NCI-H460 (cell line): Measurements from ENCODE around the gene FAM153A. TPM values are rescaled to one million over a fixed set of nuclear protein-coding genes. Genes with fewer than 3 reads are reported as not detected.
"Not testable (repeated sequence)": the region's sequence is repeated elsewhere in the genome, so short reads cannot be mapped to it uniquely, and the experiment has no call there.

ENCODE experiments used
- DNase-seq: peaks from one replicate; pipeline ENCODE4 v3.0.0-alpha.2; 2016; ENCODE audit warnings: low read depth; ENCODE audit errors: extremely low read depth
- total RNA-seq: library from RNA; depleted of rRNA; stranded (reverse); fragments of >200 nt; shearing (Covaris generic); gene quantifications from 2 replicates; pipeline ENCODE4 v1.2.3, GENCODE V29; 2014; rRNA removed

The FAM153A gene
- total RNA-seq, 1 experiment from 2014 or later: not detected

- DNase-seq: not testable (repeated sequence)
Observed at GRCh38 chr5:177760954-177761353, 21.7 kb downstream of the FAM153A start.

GRCh38 chr5:177747354-177747753 lies 35.3 kb downstream of the FAM153A start:
- DNase-seq: not testable (repeated sequence)

GRCh38 chr5:177724858-177725257 lies 57.8 kb downstream of the FAM153A start:
- DNase-seq: not testable (repeated sequence)

- not testable (repeated sequence) for DNase-seq
Observed at GRCh38 chr5:177723831-177724485, 58.7 kb downstream of the FAM153A start.

- DNase-seq: not testable (repeated sequence)
Observed at GRCh38 chr5:177722829-177723228, 59.9 kb downstream of the FAM153A start.

GRCh38 chr5:177719989-177720388 lies 62.7 kb downstream of the FAM153A start:
- not testable (repeated sequence) for DNase-seq

- not testable (repeated sequence) for DNase-seq
Observed at GRCh38 chr5:177715423-177715822, 67.3 kb downstream of the FAM153A start.

- not testable (repeated sequence) for DNase-seq
Observed at GRCh38 chr5:177696100-177696499, 86.6 kb downstream of the FAM153A start.

GRCh38 chr5:177695356-177695930 lies 87.3 kb downstream of the FAM153A start:
- DNase-seq: not testable (repeated sequence)

- not testable (repeated sequence) for DNase-seq
Observed at GRCh38 chr5:177694518-177694835, 88.2 kb downstream of the FAM153A start.

- not testable (repeated sequence) for DNase-seq
Observed at GRCh38 chr5:177693671-177694517, 88.8 kb downstream of the FAM153A start.

- not testable (repeated sequence) for DNase-seq
Observed at GRCh38 chr5:177692969-177693368, 89.7 kb downstream of the FAM153A start.

GRCh38 chr5:177692507-177692906 lies 90.2 kb downstream of the FAM153A start:
- not testable (repeated sequence) for DNase-seq

- not testable (repeated sequence) for DNase-seq
Observed at GRCh38 chr5:177689011-177689610, 93.6 kb downstream of the FAM153A start.

- DNase-seq: not testable (repeated sequence)
Observed at GRCh38 chr5:177688091-177688490, 94.6 kb downstream of the FAM153A start.

- DNase-seq: not testable (repeated sequence)
Observed at GRCh38 chr5:177681920-177682319, 100.8 kb downstream of the FAM153A start.

Other genes with a start within 250 kb of the FAM153A start
- 15.5 and 20.8 TPM in 2 replicates for gene FAM193B, start 228.3 kb downstream of the FAM153A start, total RNA-seq
- gene TMED9, start 190.7 kb downstream of the FAM153A start, total RNA-seq: 47.5 and 57.0 TPM in 2 replicates
- 18.7 and 19.1 TPM in 2 replicates for gene B4GALT7, start 182.8 kb downstream of the FAM153A start, total RNA-seq
- gene PROP1, start 213.3 kb upstream of the FAM153A start, total RNA-seq: not detected in 2 replicates